ENCODE measurements around the gene ATP6V1A.

GRCh38 chr3:113804661-113805060, 57.8 kb downstream of the ATP6V1A start:
- no peak for TF ChIP-seq CTCF (IDR thresholded peaks at IDR 0.05; ENCODE audit: low read depth, low read length, poor library complexity, severe bottlenecking)
- no peak for TF ChIP-seq EZH2phosphoT487 (IDR thresholded peaks at IDR 0.05; ENCODE audit: borderline replicate concordance, low read length)
